GM21825 (cell line): ENCODE data around the gene SEC14L1.
A peak's percentile ranks its signal among the peaks of the same experiment; 100 is the strongest.
"Not testable (repeated sequence)": the region's sequence is repeated elsewhere in the genome, so short reads cannot be mapped to it uniquely, and the experiment has no call there.

Experiments
- ATAC-seq: cut with Tn5 transposase; IDR thresholded peaks from one replicate; pipeline ENCODE4 v1.9.1; 2021; ENCODE audit warnings: mild to moderate bottlenecking, moderate library complexity; ENCODE audit not compliant: unreplicated experiment

The SEC14L1 gene

DNA sequence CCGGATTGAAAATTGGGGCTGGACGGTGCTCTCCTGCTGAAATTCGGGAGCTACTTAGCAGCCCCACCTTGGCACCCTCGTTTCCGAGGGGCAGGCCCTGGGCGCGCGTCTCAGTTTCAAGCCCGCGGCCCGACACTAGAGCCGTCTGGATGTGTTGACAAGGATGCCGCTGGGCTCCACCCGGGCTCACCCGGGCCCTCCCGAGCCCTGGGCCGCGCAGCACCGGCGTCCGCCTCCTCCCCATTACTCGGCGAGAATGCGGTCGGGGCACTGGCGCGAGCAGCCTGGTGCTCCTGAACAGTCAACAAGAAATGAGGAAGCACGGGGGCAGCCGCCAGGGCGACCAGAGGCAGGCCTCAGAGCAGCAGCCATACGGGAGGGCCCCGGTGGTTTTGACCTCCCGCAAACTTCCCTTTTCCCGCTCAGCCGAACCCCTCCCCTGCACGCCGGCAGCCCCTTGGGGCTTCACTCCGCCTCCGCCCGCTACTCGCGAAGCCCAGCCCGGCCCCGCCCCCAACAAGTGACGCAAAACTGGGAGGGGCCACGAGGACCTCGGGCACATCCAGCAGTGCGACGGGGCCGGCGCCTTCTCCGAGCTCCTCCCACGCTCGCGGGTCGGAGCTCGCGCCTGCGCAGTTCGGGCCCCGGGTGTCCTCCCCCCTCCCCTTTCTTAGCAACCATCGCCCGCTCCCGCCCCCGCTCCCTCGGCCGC is 447 bp upstream of the SEC14L1 start:
- ATAC-seq = peak; percentile 80

DNA sequence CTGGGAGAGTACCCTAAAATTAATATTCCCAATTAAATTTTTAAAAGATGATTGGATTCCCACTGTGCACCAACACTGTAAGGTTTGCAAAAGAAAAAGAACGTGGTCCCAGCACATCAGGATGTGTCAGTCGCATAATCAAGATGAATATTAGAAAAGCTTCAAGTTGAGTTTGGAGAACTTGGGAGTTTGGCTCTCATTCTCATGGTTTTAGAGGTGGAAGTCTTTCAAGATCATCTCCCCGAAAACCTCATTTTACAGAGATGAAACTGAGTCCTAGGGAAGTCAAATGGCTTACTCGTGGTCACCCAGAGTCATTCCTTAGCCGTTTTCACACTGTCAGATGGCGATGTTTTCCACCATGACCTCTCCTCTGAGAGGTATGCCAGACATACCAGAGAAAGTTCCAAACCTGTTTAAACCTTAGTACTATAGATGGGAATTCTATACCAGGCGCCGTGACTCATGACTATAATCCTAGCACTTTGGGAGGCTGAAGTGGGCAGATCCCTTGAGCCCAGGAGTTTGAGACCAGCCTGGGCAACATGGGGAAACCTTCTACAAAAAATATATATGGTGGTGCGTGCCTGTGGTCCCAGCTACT is 1.2 kb downstream of the SEC14L1 start:
- no peak for ATAC-seq

DNA sequence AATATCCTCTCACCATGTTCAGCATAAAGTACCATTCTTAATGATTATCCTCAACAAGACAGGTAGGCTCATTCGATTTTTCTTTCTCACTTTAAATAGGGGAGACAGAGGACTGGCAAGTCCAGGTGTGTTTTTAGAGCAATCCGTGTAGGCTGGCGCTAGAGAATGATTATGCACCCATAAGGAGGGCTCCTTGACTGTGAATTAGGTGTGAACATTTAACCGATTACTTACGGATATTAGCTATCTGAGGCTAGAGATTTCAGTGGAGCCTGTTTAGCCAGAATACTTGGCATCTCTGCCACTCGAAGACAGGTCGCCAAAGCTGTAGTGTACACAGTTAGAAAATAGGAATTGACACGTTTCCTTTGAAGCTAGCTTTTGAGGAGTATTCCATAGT is 1.9 kb downstream of the SEC14L1 start:
- no peak for ATAC-seq

DNA sequence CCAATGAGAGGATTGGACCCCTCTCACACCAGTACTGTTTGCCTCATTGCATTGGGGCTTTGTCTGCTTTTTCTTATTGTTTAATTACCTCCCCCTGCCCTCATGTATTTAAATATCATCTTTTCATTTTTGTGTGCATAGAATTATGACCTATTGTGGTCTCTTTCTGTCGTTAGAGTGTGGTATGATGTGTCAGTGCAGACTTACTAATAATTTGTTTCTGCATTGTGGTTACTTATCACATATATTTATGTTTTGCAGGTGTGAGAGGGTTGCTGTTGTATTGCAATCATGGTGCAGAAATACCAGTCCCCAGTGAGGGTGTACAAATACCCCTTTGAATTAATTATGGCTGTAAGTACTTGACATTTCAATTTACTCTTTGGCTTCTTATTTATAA is 2.5 kb downstream of the SEC14L1 start:
- no peak for ATAC-seq

DNA sequence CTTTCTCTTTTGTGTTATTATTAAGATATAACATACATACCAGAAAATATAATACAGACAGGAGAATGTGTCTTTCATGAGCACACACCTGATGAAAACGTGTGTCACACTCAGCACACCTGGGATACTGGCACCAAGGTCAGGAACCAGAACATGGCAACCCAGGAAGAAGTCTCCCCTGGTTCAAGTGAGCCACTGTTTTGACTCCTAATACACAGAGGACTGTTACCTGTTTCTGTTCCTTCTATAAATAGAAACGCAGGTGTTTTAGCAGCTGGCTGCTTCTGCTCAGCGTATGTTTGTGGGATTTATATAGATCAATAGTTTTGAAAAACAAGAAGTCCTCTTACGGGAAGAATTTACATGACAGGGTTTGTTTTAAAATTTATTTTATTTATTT is 3.5 kb downstream of the SEC14L1 start:
- no peak for ATAC-seq

DNA sequence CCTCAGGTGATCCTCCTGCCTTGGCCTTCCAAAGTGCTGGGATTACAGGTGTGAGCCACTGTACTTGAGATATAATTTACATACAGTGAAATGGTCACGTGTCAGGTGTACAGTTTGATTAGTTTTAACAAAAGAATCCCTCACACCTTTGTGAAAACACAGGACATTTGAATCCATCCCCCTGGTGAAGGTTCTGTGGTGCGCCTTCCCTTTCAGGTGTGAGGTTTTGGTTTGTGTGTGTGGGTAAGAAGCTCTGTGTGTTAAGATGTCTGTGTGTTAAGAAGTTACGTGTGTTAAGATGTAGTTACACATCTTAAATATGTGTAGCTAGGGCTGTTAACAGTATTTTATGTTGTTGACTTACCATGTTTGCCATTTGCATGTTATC is 4.4 kb downstream of the SEC14L1 start:
- no peak for ATAC-seq

DNA sequence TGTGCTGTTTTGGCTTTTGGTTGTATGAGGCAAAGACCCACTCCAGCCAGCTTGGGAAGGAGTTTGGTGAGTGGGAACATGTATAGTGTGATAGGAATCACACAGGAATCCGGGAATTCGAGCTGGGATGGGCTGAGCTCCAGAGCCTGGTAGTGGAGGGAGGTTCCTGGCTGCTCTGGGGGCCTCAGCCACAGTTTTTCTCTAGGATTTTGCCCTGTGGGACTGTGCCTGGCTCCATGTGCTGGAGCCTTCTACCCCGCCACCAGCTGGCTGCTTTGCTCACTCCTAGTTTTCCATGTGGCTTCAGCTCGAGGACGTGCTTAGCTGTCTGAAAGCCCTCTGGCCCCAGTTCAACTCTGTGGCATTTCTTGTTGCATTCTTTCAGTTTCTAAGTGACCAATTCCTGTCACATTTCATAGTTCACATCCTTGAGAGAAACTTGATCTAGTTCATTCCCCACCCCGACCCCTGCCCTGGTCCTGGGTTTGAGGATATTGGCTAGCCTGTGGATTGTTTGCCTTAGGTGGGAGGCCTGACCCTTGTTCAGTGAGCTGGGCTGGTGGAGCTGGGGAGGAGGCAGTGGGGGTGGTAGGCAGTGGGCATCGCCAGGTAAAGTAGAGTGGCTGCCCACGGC is 5.0 kb downstream of the SEC14L1 start:
- no peak for ATAC-seq

DNA sequence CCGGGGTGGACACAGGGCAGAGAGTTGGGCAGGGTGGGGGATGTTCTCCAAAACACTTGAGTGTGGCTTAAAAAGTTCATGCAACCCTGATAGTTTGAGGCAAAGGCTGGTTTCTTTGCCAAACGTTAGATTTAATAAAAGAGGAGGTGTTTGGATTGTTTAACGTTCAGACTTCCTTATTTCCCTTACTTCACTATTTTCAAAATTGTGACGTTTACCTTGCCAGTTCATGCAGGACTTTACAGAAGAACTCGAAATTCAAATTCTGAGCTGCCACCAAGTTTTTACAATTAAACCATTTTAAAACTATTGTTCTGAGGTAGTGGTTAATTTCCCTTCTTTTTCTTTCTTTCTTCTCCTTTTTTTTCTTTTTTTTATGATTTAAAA is 5.5 kb downstream of the SEC14L1 start:
- no peak for ATAC-seq

DNA sequence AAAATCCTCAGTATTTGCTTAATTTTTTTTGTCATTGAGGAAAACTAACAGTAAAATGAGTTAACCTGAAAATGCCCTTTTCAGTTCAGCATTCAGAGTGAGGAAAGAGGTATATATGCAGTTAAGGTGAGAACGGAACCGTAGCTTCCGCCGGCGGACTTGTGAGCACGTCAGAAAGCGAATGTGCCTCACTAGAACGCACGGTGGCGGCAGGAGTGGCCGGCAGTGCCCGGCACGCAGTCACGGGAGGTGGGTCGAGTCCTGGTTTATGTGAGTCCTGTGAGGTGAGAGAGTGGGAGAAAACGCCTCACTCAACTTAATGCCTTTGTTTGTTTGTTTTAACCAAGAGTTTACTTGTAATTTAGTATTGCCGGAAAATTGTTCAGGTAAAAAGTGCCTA is 6.1 kb downstream of the SEC14L1 start:
- no peak for ATAC-seq

DNA sequence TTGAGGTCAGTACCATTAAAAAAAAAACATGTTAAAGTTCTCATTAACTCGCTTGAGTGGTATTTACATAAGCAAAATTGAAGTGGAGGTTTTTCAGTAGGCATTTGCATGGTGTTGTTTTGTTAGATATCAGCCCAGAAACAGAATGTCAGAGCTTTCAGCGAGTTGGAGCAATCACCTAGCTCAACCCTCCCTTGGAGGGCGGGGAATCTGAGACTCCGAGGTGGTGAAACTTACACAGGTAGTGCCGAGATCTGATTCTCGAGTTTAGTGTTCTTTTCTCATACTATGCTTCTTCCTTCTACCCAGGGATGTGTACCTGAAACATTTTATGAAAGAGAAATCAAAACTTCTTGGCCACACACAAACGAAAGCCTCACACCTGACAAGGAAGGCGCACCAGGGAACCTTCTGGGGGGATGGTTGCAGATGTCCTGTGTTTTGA is 6.6 kb downstream of the SEC14L1 start:
- peak; percentile 52 for ATAC-seq

DNA sequence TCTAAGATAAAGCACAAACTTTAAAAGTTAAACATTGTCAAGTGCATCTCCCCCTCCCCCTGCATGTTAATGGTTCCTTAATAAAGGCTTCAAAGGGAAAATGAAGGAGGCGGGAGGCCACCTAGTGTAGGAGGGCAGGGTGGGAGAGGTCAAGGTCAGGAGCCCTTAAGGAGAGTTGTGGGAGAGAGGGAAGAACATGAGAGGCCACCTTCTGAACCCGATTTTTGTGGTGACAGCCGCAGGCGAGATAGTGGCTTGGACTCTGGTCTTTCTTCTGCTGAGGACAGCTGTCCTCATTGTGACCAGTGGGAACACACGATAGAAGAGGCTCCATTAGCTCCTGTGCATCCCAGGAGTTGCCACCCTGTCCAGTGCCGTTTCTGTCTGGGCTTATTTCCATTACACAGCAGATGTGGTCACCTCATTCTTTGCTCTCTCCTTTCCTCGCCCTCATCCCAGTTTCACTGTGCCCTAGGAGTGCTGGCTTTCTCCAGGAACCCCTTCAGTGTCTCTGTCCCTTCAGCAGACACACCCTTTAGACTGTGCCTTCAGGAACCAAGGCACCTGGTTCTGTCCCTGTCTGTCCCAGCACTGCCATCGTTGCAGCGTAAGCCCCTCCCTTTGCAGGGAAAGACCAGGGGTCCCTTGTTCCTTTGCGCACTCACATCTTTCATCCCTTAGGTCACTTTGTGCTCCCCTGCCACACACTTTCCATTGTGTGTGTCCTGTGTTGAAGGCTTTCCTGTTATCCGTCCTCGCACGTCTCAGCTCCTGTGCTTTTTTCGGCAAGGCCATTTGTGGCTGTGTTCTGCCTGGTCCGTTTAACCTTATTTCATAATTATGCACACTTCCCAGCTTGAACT is 7.5 kb downstream of the SEC14L1 start:
- no peak for ATAC-seq

DNA sequence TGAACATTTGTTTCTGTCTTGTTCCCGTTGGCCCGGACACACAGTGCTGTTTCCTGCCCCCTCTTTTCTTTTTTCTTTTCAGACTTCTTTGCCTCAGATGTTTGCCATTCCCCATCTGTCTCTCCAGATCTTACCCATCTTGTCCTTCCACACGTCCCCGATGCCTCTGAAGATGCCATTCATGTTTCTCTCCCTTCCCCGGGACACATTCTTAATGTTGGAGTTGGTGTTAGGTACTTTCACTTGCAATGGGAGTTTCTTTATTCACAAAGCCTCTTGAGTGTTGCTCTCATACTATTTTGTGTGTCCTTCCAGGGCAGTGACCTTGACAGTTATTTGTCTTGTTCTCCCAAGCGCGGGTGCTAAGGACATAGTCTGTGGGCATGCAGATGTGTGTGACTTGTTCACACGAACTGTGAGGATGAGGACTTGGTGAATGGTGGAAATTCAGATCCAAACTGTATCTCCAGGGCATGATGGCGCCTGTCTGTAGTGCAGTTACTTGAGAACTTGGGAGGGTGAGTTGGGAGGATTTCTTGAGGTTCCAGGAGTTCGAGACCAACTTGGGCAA is 8.3 kb downstream of the SEC14L1 start:
- no peak for ATAC-seq

DNA sequence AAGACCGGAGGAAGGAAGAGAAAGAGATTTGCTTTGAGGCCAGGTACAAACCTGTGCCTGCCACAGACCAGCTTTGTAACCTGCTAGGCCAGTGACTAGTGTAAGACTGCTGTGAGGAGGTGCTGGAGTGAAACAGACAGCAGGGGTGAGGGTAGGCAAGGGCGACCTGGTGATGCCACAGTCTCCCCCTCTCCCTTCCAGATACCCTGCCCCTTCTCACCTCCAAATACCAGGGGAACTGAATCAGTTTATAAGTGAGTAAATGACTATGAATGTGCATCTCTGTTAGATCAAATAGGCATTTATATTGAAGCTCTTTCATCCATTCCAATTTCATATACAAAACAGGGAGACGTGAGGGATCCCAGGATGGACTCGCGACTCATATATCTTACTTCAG is 9.4 kb downstream of the SEC14L1 start:
- no peak for ATAC-seq

DNA sequence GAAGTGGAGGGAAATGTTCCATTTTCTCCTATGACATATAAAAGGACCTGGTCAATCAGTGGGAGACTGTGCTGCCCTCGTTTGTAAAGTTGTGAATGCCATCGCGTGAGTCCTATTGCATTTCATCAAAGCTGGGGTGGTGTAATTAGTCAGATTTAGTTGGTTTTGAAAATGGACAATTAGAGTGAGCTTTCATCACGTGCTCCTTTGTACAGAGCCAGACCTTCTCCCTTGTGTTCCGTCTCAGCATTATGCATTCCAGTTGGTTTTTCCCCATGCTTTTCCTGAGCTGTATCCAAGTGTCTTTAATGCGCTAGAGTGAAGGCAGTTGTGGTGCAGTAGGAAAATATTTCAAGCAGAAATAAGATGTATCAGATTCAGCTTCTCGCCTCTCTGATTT is 10.4 kb downstream of the SEC14L1 start:
- ATAC-seq = no peak

DNA sequence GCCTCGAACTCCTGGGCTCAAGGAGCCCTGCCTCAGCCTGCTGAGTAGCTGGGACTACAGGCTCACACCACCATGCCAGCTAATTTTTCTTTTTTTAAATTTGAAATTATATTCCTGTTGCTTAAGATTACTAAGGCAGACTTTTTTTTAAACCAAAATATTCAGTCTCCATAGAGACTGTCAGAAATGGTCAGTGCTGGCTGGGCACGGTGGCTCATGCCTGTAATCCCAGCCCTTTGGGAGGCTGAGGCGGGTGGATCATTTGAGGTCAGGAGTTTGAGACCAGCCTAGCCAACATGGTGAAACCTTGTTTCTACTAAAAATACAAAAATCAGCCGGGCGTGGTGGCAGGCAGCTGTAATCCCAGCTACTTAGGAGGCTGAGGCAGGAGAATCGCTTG is 11.3 kb downstream of the SEC14L1 start:
- not testable (repeated sequence) for ATAC-seq

DNA sequence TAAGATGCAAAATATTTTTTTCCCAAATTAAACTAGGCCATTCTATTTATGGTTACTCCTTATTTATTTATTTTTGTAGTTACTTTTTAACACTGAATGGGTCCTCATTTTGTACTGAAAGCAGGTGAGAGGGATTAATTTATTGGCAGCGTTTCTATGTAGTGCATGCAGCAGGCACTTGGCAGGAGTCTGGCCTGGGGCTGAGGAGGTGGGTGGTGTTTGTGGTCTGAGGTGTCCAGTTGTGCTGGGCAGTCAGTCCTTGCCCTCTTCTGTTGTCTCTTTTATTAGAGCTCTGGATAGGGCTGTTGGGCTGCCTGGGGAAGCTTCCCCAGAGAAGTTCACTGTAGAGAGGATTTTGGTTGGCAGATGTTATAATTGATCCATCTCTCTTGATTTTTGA is 12.7 kb downstream of the SEC14L1 start:
- no peak for ATAC-seq

DNA sequence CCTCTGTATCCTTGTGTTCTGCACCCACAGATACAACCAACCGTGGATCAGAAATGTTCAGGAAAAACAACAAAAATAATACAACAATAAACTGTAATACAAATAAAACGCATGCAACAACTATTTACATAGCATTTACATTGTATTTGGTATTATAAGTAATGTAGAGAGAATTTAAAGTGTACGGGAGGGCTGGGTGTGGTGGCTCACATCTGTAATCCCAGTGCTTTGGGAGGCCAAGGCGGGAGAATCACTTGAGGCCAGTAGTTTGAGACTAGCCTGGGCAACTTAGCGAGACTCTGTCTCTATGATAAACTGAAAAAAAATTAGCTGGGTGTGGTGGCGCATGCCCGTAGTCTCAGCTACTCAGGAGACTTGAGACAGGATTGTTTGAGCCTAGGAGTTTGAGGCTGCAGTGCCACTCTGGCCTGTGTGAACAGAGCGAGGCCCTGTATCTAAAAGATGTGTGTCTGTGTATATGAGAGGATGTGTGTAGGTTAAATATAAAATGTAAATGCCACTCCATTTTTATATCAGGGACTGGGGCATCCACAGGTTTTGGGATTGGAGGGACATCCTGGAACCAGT is 13.3 kb downstream of the SEC14L1 start:
- ATAC-seq = no peak

DNA sequence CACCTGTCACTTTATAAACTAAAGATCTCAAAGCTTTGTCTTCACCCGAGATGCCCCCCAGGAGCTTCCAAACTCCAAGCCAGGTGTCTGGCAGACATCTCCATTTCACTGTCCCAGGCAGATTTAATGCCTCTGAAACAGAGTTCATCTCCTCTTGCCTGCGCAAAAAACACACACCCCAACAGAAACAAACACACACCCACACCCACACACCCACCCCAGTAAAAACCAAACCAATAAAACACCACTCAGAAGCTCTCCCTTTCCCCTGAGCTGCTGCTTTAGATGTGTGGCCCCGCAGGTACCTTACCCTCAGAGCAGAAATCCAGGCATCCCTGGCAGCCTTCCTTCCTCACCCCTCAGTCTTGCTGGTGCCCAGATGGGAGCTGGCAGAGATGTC is 14.4 kb downstream of the SEC14L1 start:
- ATAC-seq = no peak

DNA sequence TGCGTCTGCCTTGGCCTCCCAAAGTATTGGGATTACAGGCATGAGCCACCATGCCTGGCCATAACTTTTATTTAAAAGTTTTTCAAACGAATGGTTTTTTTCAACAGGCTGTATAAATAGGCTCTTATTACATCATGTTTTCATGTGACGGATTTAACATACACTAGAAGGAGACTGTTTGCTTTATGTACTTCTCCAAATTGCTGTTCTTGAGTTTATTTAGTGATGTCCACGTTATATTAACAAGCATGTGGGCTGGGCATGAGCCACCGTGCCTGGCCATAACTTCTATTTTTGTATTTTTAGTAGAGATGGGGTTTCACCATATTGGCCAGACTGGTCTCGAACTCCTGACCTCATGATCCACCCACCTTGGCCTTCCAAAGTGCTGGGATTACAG is 17.0 kb downstream of the SEC14L1 start:
- ATAC-seq = not testable (repeated sequence)

DNA sequence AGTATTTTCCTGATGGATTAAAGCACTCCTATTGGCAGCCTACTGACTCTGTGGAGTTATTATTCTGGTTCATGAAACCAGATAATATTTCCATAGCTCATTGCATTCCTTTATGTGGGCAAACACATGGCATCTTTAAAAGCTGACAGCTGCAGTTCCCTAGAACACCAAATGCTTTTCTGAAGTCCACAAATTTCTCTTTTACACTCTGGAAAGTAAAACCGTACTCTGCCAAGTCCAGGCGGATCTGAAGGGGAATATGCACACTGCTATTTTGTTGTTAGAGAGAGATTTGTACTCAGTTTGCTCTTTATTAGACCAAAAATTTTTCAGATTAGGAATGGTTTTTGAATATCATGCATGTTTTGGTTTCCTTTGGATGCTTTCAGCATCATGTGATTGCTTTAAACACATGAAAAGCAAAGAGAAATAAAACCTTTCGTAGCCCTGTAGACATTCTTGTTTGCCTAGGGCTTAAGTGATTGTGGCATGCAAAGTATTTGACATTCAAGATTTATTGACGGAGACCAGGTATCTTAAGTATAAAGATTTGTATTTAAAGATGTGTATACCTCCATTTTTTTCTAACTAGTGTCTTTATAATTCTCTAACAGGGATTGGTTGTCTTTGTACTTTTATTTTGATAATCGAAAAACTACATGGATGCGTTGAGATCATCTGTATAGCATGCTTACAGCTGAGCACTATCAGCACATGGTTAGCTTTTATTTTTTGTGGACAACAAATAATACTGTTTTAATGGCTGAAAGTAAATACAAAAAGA is 19.5 kb downstream of the SEC14L1 start:
- ATAC-seq = no peak
